CD4-positive, alpha-beta T cell treated with Interleukin-17A for 4 hours (primary cell): ENCODE data around the gene DHRS3.
"Not testable (repeated sequence)": the region's sequence is repeated elsewhere in the genome, so short reads cannot be mapped to it uniquely, and the experiment has no call there.

Experiments
- DNase-seq: peaks from one replicate; pipeline ENCODE4 v3.0.0-alpha.2; 2020; ENCODE audit warnings: mixed read lengths

The DHRS3 gene, protein sequence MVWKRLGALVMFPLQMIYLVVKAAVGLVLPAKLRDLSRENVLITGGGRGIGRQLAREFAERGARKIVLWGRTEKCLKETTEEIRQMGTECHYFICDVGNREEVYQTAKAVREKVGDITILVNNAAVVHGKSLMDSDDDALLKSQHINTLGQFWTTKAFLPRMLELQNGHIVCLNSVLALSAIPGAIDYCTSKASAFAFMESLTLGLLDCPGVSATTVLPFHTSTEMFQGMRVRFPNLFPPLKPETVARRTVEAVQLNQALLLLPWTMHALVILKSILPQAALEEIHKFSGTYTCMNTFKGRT

DNA sequence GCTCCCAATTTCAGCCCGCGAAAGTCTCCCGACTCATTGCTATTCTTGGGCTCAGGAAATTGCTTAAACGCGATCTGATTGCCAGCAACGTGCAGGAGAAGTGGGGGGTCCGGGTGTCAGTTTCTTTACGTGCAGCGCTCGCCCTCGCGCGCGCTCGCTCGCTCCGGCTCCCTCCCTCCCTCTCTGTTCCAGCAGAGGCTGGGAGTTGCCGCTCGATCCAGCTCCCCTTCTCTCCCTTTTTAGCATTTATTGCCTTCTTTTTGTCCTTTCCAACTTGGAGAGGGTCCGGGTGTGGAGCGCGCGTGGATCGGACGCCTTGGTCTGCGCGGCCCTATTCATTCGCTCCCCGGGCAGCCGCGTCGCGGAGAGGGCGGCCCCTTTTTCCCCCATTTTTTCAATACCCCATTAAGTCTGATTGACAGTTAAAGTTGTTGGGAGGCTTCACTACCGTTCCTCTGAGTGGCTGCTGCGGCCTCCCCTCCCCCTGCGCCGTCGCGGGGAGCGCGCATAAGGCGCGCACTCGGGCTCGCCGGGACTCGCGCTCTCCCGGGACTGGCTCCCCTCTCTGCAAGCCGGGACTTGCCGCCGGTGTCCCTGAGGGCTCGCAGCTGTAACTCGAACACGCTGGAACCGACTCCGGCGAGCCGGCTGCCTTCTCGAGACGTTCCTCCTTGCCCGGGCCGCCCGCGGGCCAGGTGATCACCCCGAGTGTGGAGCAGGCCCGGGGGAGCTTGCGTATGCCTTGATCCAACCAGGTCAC is at the start of gene DHRS3:
Gene DHRS3, minus strand, starts transcription at position 310 of the 760 bp plus-strand sequence. CDS start 862 bp downstream, outside the sequence.
- peak; percentile 77 for DNase-seq

DNA sequence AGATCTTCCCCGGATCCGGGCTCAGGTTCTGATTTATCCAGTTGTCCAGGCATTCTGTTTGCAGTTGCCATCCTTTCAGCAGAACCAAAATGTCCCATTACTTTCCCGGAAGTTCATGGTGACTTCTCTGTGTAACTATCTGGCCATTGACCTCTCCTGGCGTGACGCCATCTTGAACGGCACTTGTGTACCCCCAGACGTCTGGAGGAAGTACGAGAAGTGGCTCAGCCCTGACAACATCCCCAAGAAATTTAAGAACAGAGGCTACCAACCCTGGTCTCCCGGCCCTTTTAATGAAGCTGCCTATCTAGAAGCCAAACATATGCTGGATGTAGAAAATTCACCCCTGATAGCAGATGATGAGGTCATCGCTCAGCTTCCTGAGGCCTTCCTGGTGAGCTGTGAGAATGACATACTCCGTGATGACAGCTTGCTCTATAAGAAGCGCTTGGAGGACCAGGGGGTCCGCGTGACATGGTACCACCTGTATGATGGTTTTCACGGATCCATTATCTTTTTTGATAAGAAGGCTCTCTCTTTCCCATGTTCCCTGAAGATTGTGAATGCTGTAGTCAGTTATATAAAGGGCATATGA is 48.2 kb upstream of the DHRS3 start:
- no peak for DNase-seq

DNA sequence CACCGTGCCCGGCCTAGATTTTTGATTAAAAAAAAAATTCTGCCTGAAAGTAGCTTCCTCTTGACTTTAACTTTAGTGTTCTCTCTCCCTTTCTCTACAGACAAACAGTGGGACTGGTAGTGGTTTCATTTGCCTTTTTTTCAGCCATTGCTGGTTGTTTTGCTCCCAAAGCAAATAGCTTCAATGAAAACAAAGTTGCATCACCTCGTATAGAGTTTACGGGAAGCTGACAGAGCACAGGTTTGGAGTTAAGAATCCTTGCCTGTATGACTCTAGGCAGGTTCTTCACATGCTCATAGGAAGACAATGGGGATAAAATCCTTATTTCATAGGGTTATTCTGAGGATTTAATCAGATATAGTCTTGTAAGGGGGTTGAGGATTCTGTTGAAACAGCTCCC is 47.5 kb upstream of the DHRS3 start:
- no peak for DNase-seq

DNA sequence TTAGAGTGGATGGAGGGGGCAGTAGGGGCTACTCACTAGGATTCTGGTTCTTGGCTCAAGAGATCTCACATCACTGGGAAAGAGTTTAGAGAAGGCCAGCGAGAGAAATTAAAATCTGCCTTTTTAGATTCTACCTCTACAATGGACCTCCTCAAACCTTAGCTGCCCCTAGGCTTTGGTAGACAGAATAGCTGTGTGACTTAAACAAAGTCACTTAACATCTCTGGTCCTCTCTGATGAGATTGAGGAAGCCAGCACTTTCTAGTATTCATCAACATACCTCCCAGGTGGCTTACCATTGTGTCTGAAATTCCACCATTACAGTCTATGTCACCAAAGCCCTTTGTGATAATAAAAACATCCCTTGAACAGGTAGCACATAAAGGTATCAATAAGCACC is 44.5 kb upstream of the DHRS3 start:
- no peak for DNase-seq

DNA sequence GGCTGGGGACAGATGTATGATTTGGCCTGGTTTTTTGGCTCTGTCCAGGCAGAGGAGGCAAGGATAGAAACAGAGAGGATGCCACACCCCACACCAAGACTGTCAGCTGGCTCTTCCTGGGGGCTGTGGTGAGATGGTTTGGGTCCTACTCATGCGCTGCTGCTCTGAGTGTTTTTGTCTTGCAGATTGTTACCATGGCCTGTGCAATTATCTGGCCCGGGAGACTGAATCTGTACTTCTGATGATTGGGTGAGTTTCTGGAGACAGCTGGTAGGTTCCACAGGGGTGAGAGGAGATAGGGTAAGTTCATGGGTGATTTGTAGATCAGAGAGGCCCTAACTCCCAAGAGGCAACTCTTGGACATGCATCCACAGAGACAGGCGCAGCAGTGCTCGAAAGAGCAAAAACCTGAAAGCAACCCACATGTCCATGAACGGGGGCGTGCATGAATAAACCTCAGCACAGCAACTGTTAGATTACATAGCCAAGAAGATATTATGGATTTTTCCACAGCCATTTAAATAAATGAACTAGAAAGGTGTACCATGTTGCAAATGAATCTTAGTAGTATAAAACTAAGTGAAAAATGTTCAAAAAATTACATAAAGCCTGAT is 43.7 kb upstream of the DHRS3 start:
- DNase-seq, result no peak

DNA sequence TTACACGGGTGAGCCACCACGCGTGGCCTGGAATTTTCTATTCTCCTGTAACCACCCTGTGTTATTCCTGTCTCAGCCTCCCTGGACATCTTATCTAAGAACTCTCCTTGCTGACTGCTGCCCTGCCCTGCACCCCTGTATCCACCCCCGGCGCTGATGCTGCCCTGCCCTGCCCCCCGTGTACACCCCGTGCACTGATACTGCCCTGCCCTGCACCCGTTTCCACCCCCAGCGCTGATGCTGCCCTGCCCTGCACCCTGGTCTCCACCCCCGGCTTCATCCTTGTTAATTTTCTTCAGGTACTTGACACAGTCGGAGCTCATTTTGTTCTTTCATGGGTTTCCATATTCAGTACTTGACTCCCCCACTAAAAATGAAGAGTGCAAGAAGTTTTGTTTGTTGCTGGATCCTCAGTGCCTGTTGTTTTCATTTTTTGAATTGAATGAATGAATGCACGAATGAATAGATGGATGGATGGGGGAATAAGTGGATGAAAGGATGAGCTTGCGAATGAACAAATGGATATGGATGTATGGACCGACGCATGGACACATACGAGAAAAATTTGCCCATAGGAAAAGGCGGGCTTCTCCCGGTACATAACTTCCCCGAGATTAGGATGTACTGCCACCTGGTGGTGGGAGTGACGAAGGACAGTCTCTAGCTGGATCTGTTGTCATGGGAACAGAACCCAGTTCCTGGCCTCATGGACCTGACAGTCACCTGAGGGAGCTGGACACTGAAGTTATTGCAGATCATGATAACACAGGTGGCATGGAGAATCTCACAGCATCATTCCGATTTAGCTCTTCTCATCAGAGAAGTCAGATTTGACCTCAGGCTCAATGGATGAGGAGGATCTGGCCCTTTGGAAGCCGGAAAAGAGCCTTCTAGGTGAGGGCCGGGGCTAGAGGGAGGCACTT is 40.8 kb upstream of the DHRS3 start:
- peak; percentile 83 for DNase-seq

DNA sequence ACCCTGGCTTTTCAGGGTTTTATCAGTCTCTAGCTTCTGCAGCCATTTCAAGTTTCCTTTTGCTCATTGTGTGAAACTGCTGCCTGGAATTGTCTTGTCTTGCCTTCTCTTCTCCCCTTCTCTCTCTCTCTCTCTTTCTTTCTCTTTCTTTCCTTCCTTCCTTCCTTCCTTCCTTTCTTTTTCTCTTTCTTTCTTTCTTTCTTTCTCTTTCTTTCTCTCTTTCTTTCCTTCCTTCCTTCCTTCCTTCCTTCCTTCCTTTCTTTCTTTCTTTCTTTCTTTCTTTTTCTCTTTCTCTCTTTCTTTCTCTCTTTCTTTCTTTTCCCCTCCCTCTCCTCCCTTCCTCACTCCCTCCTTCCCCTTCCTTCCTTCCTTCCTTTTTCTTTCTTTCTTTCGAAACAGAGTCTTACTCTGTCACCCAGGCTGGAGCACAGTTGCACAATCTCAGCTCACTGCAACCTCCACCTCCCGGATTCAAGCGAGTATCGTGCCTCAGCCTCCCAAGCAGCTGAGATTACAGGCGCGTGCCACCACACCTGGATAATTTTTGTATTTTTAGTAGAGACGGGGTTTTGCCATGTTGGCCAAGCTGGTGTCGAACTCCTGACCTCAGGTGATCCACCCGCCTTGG is 40.0 kb upstream of the DHRS3 start:
- not testable (repeated sequence) for DNase-seq

DNA sequence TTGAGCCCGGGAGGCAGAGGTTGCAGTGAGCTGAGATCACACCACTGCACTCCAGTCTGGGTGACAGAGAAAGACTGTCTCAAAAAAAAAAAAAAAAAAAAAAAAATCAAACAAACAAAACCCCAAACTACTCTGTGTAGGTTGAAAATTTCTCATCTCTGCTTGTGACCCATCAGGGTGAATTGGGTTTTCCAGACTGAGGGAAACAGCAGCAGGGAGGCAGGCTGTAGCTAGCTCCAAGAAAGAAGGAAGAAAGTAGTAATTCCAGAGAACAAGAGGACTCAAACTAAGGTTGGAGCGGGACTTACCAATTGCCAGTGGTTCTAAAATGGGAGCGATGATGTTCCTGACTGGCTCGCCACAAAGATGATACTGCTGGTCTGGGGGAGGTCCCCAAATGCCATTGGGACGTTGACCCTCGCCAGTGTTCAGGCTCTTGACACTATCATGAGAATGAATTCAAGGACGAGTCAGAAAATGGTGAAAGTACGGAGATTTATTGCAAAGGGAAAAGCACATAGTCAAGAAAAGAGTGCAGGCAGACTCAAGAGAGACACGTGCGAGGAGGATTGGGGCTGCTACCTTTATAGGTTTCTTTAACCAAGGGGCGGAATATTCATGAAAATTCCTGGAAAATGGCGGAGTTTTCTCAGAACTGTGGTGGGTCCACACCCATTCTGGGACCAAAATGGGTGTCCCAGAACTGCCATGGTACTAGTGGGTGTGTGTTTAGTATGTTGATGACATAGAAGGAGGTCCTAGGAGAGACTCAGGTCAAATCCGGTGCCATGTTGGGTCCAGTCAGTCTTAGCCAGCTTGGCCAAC is 39.3 kb upstream of the DHRS3 start:
- no peak for DNase-seq

DNA sequence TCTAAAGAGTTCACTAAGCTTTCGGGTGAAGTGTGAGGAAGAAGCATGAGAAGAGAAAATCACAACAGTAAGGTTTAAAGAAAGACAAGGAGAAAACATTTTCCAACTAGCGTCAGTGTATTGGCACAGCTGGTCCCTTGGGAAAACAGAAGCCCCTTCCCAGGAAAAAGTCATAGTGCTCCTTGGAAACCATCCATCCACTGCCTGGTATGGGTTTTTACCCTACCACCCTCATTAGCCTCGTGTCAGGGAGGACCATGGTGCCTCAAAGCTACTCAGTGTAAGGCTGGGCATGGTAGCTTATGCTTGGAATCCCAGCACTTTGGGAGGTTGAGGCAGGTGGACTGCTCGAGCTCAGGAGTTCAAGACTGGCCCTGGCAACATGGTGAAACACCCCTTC is 38.6 kb upstream of the DHRS3 start:
- DNase-seq, result no peak

DNA sequence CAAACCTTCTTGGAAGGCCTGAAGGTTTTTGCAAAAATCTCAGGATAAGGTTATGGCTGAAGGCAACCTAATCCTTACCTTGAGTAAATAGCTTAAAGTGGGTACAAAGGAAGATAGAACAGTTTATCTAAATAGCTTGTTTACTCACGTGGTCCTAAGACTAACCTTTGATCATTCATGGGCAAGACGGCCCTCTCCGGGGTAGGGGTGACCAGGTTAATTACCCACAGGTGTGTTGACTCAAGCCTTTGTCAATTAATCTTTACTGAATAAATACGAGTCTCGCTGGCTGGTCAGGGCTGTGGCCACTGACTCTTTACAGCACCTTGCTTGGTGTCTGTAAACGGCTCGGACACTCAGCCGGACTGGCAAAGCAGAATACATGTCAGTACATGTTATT is 36.6 kb upstream of the DHRS3 start:
- DNase-seq, result no peak

DNA sequence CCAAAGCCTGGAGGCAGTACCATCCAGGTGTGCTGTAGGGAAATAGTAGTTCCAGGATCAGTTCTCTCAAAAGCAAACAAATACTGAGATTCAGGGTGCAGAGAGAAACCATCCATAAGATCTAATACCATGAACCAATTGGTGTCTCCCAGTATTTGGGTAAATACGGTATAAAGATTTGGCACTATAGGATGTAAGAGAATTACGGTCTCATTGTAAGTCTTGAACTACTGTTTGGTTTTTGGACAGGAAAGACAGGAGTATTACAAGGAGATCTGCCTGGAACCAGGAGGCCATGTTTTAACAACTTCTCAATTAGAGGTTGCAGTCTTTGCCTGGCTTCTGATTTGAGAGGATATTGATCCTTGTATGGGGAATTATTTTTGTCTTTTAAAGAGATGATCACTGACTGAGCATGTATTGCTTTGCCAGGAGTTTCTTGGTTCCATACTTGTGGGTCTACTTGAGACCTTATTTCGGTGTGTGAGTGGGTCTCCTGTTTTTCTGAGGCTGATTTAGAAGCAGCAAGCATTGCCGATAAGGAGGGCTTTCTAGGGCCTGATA is 36.1 kb upstream of the DHRS3 start:
- no peak for DNase-seq

DNA sequence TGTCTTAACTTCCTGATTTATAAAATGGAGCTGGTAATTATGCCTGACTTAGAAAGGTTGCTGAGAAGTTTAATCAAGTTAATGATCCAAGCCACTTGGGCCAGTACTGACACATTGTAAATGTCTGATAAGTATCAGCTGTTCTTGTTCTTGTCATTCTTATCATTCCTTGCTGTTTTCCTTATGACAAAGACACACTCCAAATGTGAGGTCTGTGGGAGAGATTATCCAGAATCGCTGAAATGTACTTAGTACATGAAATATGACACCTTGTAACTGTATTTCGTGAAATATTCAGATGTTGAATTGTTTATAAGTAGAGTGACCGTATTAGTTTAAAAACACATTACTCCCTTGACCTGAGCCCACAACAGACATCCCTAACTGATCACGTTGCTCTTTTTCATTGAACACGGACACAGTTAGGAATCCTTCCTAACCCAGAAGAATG is 32.0 kb upstream of the DHRS3 start:
- DNase-seq, result no peak

DNA sequence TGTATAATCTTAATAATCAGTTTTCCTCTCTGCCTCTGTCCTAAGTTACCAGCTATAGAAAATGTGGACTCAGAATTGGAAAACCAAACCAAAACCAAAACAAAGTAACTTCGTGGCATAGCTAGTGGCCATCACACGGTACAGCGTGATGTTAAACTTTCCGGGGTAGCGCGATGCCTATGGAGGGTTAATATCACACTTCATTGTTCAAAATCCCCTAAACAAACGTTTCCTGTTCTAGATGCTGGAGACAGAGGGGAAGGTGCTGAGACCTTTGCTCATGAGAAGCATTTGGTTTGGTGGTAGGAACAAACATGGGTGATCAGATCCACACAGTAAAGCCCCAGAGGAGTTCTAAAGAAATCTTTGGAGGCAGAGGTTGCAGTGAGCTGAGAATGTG is 30.7 kb upstream of the DHRS3 start:
- no peak for DNase-seq

DNA sequence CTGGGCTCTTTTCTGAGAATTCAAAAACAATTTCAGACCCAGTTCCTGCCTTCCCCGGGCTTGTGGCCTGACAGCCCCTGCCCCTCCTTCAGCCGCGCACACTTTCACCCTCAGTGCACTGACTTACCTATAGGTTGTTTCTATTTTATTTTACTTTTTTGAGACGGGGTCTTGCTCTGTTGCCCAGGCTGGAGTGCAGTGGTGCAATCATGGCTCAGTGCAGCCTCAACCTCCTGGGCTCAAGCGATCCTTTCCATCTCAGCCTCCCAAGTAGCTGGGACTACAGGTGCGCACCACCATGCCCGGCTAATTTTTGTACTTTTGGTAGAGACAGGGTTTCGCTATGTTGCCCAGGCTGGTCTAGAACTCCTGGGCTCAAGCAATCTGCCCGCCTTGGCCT is 27.4 kb upstream of the DHRS3 start:
- DNase-seq, result not testable (repeated sequence)

DNA sequence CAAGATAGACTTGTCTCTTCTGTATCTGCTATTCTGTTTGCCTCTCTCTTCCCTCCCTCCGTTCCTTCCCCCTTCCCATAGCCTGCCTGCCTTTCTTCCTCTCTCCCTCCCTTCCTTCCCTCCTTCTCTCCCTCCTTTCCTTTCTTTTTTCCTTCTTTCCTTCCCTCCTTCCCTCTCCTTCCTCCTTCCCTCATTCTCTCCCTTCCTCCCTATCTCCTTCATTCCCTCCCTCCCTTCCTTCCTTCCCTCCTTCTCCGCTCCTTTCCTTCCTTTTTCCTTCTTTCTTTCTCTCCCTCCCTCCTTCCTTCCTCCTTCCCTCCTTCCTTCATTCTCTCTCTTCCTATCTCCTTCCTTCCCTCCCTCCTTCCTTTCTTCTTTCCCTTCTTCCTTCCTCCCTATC is 26.8 kb upstream of the DHRS3 start:
- DNase-seq, result no peak

DNA sequence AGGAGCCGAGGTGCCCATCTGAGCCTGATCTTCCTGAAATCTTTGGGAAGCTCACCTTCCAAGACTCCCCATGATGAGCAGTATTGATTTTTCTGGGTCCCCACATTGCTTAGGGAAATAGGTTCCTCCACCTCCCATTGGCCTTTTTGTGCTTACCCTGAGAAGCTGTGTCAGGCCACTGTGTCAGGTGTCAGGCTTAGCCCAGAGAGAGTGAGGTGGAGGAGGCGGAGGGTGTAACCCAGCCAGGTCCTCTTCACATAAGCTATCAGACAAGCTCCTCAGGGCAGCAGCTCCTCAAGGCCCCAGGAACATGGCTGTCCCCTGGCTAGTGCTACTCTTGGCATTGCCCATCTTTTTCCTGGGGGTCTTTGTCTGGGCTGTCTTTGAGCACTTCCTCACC is 26.2 kb upstream of the DHRS3 start:
- no peak for DNase-seq

DNA sequence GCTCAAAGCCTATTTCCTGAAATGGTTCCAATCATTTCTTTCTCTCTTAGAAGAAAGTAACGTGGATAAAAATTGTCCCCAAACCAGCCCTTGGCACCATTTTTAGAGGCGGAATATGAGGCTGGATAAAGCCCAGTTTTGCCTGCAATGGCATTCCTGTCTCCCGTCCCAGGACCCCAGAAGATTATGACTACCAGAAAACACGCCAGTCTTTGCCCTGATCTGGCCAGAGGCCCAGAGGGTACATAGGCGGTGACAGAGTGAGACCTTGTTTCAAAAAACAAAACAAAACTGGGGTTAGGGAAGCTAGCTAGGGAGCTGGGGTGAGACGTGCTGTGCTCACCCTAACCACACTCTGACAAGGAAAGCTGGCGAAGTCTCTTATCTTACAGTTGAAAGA is 25.8 kb upstream of the DHRS3 start, which contains the start of gene AADACL4:
Gene AADACL4, plus strand, starts transcription at position 301 of the 400 bp plus-strand sequence. CDS start 462 bp downstream, outside the sequence.
- DNase-seq, result no peak

DNA sequence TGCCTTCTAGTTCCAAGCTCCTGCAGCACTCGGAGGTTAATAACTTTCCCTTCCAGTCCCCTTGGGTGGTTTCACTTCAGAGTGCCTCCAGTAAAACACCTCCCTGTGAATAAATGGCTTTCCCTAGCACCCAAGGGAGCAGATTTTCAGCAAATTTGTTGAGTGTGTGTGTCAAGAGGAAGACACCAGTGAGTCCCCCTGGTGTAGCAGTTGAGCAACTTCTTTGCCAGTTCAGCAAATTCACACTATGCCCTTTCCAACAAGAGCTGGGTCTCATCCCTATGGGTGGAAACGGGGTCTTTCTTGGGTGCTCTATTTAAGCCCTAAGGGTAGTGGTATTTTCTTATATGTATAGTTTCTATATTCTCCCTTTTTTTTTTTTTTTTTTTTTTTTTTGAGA is 25.1 kb upstream of the DHRS3 start:
- no peak for DNase-seq

DNA sequence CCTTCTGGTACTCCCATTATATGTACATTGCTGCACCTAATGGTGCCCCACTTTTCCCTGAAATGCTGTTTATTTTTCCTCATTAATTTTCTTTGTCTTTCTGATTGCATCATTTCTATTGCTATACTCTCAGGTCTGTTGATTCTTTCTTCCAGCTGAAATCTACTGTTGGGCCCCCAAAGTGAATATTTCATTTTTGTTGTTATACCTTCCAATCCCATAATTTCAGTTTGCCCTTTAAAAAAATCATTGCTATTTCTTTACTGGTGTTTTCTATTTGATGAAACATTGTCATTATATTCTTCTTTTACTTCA is 22.9 kb upstream of the DHRS3 start:
- no peak for DNase-seq

DNA sequence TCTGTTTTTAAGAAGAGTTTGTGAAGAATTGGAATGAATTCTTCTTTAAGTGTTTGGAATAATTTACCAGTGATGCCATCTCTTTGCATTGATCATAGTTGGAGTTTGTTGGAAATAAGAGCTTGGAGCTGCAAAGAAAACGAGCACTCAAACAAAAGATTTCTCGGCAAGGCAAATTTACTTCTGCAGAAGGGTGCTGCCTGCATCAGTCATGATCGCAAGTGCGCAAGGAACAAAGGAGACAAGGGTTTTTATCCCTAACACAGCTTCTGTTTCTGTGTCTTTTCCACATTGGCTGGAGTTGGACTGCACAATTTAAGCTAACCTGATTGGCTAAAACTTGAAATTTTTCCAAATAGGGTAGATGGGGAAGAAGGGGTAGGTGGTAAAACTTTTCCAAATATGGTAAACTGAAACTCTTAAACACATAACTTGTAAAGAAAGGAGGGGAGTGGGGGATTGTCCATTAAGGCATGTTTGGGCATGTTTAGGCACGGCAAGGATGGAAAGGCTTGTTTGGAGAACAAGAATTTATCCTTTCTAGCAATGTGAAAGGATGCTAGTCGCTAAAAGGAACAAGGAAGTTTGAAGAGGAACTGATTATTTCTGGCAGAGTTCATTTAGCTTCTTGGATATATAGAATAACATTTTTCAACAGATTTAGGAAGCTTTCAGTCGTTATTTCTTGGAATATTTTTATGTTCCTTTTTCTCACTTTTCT is 22.4 kb upstream of the DHRS3 start:
- DNase-seq, result no peak
